ENCODE data around the gene CEP164.

DNA sequence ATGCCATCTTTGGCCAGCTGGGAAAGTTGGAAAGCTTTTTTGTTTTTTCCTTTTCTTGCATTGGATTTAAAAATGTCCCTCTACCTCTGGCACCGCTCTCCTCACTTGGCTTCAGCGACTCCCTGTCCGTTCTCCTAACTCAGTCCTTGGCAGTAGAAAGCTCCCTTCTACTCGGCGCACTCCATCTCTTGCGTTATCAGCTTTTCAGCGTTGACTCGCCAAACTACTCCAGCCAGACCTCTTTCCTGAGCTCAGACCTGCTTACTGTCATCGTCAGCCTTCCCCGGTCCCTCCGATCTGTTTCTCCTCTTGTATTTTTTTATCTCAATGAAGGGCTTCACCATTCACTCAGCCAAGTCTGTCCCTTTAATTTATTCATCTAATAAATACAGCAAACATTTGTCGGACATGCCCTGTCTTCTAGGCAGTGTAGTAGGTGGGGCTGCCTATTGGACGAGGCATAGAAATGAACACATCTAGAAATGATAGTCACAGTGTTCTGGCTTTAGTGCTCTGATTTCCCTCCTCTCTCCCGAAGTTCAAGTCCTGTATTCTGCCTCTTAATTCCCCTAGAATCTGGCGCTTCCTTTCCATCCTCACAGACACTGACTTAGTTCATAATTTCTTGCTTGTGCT is 839 bp downstream of the CEP164 start:
- TF ChIP-seq TAF7 (optimal IDR thresholded peaks at IDR 0.05; ENCODE audit: borderline replicate concordance, low read depth, low read length) (no peak), TAF1 (IDR thresholded peaks at IDR 0.05; ENCODE audit: low read depth, low read length) (no peak), MAX (IDR thresholded peaks at IDR 0.05) (no peak), CHD2 (IDR thresholded peaks at IDR 0.05; ENCODE audit: low read length) (no peak), YY1 (IDR thresholded peaks at IDR 0.05; ENCODE audit: low read depth, low read length) (no peak), EGR1 (IDR thresholded peaks at IDR 0.05; ENCODE audit: borderline replicate concordance, low read depth, low read length) (no peak), JUND (IDR thresholded peaks at IDR 0.05; ENCODE audit: low read length) (no peak)
- TF ChIP-seq, protein P1, sequence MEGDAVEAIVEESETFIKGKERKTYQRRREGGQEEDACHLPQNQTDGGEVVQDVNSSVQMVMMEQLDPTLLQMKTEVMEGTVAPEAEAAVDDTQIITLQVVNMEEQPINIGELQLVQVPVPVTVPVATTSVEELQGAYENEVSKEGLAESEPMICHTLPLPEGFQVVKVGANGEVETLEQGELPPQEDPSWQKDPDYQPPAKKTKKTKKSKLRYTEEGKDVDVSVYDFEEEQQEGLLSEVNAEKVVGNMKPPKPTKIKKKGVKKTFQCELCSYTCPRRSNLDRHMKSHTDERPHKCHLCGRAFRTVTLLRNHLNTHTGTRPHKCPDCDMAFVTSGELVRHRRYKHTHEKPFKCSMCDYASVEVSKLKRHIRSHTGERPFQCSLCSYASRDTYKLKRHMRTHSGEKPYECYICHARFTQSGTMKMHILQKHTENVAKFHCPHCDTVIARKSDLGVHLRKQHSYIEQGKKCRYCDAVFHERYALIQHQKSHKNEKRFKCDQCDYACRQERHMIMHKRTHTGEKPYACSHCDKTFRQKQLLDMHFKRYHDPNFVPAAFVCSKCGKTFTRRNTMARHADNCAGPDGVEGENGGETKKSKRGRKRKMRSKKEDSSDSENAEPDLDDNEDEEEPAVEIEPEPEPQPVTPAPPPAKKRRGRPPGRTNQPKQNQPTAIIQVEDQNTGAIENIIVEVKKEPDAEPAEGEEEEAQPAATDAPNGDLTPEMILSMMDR (IDR thresholded peaks at IDR 0.05; ENCODE audit: control extremely low read depth in 1 of 3, insufficient read depth in 1 of 3, low read depth in 1 of 3, low read length in 3 of 3): no peak
